Measurements from ENCODE around the gene PLD5.

Gene PLD5

GRCh38 chr1:242140836-242141235, 383.7 kb downstream of the PLD5 start:
- Histone ChIP-seq H3K4me3 (replicated peaks; ENCODE audit: low read depth, low read length) (no peak overlapping the region), H3K36me3 (ENCODE audit: control insufficient read depth, insufficient read depth, low read length) (no peaks in the 10 kb centered on the region), H3K27me3 (replicated peaks; ENCODE audit: control insufficient read depth, insufficient read depth, low read length) (no peaks in the 10 kb centered on the region)
- TF ChIP-seq CTCF (IDR thresholded peaks at IDR 0.05; ENCODE audit: insufficient read depth, low read length, poor library complexity, severe bottlenecking) = no peak
- no peak for DNase-seq (ENCODE audit: extremely low read depth, insufficient read length)

DNA sequence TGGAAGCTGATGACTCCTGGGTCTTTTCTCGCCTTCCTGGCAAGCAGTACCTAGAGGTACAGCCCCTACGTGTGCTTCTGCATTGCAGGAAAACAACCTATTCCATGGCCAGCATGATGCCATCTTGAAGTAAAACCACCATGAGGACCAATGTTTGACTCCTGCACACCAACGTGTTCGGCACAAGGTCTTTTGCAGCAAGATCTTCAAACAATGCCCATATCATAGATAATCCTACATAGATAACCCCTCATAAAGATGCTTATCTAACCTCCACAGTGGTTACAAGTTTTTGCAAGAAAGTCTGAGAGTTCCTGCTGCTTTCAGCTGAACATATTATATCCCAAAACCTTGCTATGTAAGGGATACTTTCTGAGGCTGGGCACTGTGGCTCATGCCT, 384.5 kb downstream of the PLD5 start:
- no peak for TF ChIP-seq CTCF (IDR thresholded peaks at IDR 0.05; ENCODE audit: insufficient read depth, low read length, poor library complexity, severe bottlenecking)
- no peak for DNase-seq (ENCODE audit: extremely low read depth, insufficient read length)
- H3K36me3 ChIP-seq (ENCODE audit: control insufficient read depth, insufficient read depth, low read length) = no peaks in the 10 kb centered on the region
- H3K27me3 ChIP-seq (replicated peaks; ENCODE audit: control insufficient read depth, insufficient read depth, low read length) = no peaks in the 10 kb centered on the region
- H3K4me3 ChIP-seq (replicated peaks; ENCODE audit: low read depth, low read length) = no peak overlapping the region

DNA sequence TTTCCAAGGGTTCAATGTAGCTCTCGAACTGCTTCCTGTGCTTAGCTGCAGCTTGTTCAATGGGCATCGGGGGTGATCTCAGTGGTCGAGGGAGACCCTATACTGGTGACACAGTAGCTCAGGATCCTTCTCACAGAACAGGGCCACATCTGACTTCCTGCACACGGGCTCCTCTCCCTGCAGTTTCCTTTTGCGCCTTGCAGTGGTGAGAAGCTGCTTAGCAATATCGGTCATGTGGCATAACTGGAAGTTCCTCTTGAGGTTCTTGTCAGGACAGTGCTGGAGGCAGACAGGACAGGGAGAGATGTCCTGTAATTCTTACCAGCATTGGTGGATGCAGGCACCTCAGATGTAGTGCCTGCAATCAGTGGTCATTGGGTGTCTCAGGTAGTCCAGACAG, 385.1 kb downstream of the PLD5 start:
- no peaks in the 10 kb centered on the region for H3K36me3 ChIP-seq (ENCODE audit: control insufficient read depth, insufficient read depth, low read length)
- no peaks in the 10 kb centered on the region for H3K27me3 ChIP-seq (replicated peaks; ENCODE audit: control insufficient read depth, insufficient read depth, low read length)
- H3K4me3 ChIP-seq (replicated peaks; ENCODE audit: low read depth, low read length) = no peak overlapping the region
- DNase-seq (ENCODE audit: extremely low read depth, insufficient read length) = no peak
- TF ChIP-seq CTCF (IDR thresholded peaks at IDR 0.05; ENCODE audit: insufficient read depth, low read length, poor library complexity, severe bottlenecking) = peak; percentile 14

DNA sequence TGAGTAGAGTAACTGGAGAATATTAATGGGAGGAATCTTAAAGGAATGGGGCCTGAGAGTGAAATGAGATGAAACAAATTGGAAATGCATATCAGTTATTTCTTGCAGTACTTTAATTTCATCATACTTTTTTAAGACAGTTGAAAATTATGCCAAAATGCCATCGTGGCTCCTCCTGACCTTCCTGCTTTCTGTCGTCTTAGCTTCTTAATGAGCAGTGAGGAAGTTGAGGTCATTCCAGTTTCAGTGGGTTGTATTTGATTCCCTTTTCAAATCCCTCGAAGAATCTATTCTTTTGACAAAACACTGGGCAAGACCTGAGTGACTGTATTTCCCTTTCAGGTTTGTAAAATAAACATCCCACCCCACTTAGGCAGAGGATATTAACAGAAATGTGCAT, 390.7 kb downstream of the PLD5 start:
- TF ChIP-seq CTCF (IDR thresholded peaks at IDR 0.05; ENCODE audit: insufficient read depth, low read length, poor library complexity, severe bottlenecking) = no peak
- DNase-seq (ENCODE audit: extremely low read depth, insufficient read length) = no peak
- no peak overlapping the region for H3K4me3 ChIP-seq (replicated peaks; ENCODE audit: low read depth, low read length)
- no peaks in the 10 kb centered on the region for H3K27me3 ChIP-seq (replicated peaks; ENCODE audit: control insufficient read depth, insufficient read depth, low read length)
- H3K36me3 ChIP-seq (ENCODE audit: control insufficient read depth, insufficient read depth, low read length) = no peaks in the 10 kb centered on the region

GRCh38 chr1:242133351-242133750, 391.1 kb downstream of the PLD5 start:
- no peak for DNase-seq (ENCODE audit: extremely low read depth, insufficient read length)
- TF ChIP-seq CTCF (IDR thresholded peaks at IDR 0.05; ENCODE audit: insufficient read depth, low read length, poor library complexity, severe bottlenecking) = no peak
- H3K36me3 ChIP-seq (ENCODE audit: control insufficient read depth, insufficient read depth, low read length) = no peaks in the 10 kb centered on the region
- no peaks in the 10 kb centered on the region for H3K27me3 ChIP-seq (replicated peaks; ENCODE audit: control insufficient read depth, insufficient read depth, low read length)
- H3K4me3 ChIP-seq (replicated peaks; ENCODE audit: low read depth, low read length) = no peak overlapping the region

- H3K4me3 ChIP-seq (replicated peaks; ENCODE audit: low read depth, low read length) = no peak overlapping the region
- no peaks in the 10 kb centered on the region for H3K27me3 ChIP-seq (replicated peaks; ENCODE audit: control insufficient read depth, insufficient read depth, low read length)
- TF ChIP-seq CTCF (IDR thresholded peaks at IDR 0.05; ENCODE audit: insufficient read depth, low read length, poor library complexity, severe bottlenecking) = no peak
- no peak for DNase-seq (ENCODE audit: extremely low read depth, insufficient read length)
- H3K36me3 ChIP-seq (ENCODE audit: control insufficient read depth, insufficient read depth, low read length) = no peaks in the 10 kb centered on the region
Measured at GRCh38 chr1:242132121-242132817, 392.2 kb downstream of the PLD5 start.

All from GM06990 (cell line).